ENCODE results near the gene SERPINH1.

The SERPINH1 gene

DNA sequence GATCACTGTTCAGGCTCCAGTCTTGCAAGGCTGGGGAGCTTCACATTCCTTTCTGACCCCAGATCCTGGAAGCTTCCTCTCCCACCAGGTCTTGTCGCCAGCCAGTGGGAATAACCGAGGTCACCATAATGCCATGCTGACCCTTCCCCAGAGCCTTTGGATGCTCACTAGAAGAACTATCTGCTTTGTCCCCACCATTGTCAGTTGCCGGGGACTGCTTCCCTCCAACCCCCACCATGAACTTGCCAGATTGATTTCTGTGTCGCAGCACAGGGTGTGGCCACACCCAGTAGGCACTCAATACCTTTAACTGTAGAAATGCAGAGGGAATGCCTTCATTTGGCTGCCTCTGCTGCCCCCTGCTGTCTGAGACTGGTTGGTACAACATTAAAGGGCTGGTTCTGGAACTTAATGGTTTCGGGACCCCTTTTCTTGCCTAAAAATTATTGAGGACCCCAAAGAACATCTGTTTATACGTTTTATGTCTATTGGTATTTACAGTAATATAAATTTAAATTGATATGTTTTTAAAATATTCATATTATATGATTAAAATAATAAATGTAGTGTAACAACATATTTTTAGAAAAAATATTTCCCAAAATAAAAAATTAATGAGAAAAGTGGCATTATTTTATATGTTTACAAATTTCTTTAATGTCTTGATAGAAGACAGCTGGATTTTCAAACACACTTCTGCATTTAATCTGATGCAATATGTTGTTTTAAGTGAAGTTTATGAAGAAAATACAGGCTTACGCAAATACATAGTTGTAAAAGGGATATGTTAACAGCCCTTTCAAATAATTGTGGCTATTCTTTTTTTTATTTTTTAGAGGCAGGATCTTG is 29.6 kb upstream of the SERPINH1 start:
- TF ChIP-seq, protein P1, sequence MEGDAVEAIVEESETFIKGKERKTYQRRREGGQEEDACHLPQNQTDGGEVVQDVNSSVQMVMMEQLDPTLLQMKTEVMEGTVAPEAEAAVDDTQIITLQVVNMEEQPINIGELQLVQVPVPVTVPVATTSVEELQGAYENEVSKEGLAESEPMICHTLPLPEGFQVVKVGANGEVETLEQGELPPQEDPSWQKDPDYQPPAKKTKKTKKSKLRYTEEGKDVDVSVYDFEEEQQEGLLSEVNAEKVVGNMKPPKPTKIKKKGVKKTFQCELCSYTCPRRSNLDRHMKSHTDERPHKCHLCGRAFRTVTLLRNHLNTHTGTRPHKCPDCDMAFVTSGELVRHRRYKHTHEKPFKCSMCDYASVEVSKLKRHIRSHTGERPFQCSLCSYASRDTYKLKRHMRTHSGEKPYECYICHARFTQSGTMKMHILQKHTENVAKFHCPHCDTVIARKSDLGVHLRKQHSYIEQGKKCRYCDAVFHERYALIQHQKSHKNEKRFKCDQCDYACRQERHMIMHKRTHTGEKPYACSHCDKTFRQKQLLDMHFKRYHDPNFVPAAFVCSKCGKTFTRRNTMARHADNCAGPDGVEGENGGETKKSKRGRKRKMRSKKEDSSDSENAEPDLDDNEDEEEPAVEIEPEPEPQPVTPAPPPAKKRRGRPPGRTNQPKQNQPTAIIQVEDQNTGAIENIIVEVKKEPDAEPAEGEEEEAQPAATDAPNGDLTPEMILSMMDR (conservative IDR thresholded peaks at IDR 0.05), result peak; percentile 93

DNA sequence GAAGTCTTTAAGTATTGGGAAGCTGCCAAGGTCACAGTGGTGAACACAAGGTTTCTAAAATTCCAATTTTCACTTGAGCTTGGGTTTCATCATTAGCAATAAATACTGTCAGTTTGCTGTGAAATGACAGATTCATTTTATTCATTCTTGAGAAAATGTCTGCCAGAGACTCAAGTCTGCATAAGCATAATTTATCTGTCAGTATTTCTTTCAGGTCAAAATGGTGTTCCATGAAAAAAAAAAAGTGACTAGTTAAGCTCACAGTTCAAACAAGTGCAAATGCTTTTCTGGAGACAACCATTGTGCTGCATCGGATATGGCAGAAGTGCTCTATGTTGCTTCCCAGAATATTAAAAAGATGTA is 28.2 kb upstream of the SERPINH1 start:
- TF ChIP-seq, protein P1 (conservative IDR thresholded peaks at IDR 0.05), result no peak

More for the DNA sequence above, 29.6 kb upstream of the SERPINH1 start:
- H3K27ac ChIP-seq, result no peak overlapping the region

DNA sequence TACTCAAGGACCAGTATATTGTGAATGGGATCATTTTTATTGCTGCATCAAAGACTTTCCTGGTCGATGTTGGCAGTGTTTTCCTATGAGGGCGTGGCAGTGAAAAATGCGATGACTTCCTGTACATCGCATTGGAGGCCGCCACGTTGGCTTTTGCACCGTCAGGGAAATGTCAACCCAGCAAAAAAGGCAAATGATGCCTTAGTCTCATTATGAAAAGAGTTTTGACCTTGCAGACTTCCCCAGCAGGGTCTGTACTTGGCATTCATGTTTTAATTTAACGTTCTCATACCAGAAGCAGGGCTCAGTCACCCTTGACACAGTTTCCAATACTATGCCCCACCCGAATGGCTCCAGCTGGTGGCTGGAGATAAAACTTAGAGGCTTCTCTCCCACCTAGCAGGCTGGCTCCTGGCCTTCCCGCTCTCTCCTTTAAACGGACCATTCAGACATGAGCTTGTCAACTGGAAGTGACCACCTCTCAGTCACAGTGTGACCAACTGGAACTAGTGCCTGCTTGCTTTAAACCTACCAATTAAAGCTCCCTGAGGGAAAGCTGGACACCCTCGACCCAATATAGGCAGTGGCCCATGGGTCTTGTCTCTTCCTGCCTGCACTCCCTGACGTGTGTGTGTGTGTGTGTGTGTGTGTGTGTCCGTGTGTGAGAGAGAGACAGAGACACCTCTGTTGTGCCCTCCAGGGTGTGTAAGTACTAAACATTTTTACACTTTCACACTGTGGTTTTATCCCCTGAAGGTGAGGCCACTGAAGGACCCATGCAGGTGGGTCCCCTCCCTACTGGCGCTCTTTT is 27.6 kb upstream of the SERPINH1 start:
- TF ChIP-seq, protein P1 (conservative IDR thresholded peaks at IDR 0.05), result no peak
- no peak overlapping the region for H3K27ac ChIP-seq

More for the DNA sequence above, 28.2 kb upstream of the SERPINH1 start:
- no peak overlapping the region for H3K27ac ChIP-seq

DNA sequence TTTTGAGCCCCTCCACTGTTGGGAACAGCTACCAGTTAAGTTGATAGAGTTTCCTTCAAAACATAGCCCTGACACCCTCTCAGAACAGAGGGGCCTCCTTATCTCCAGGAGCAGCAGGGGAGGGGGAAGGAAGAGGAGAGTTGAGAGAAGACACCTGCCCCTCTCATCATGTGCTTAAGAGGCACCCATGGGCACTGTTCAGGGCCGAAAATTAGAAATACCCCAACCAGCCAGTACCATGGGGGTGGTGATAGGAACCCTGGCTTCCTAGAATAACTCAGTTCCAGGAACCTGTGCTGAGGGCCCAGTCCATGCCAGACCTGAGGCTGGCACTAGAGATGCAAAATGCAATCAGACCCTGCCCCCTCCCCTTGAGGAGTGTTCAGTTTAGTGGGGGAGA is 27.0 kb upstream of the SERPINH1 start:
- no peak overlapping the region for H3K27ac ChIP-seq
- TF ChIP-seq, protein P1 (conservative IDR thresholded peaks at IDR 0.05), result no peak

DNA sequence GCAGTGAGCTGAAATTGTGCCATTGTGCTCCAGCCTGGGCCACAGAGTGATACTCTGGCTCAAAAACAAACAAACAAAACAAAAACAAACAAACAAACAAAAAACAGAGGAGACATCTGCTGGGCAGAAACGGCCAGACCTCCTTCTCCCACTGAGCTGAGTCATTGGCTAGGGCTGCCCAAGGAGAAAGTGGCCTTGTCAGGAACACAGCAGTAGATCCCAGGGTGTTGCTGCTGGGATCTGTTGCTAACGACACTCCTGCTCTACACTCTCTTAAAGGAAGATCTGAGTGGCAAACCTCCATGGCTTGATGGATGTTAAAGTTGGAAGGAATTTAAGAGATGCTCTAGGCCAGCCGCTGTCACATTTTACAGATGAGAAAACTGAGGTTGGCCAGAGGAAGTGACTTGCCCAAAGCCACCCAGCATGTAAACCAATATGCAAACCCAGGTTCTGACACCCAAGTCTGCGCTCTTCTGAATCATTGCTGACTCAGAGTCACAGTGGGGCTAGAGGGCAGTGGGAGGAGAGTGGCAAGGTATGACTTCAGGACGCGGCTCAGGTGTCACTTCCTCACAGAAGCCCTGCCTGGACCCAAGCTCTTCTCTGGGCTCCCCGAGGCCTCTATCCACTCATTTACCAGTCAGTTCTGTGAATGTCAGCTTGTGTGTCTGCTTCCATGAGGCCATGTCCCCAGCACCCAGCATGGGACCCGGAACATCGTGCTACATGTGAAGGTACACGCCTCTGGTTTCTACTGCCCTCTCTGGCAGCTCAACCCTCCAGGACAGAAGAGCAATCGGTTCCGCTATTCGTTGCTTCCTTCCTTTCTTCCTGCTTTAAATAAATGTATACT is 25.0 kb upstream of the SERPINH1 start:
- H3K27ac ChIP-seq, result no peak overlapping the region
- TF ChIP-seq, protein P1 (conservative IDR thresholded peaks at IDR 0.05), result no peak

DNA sequence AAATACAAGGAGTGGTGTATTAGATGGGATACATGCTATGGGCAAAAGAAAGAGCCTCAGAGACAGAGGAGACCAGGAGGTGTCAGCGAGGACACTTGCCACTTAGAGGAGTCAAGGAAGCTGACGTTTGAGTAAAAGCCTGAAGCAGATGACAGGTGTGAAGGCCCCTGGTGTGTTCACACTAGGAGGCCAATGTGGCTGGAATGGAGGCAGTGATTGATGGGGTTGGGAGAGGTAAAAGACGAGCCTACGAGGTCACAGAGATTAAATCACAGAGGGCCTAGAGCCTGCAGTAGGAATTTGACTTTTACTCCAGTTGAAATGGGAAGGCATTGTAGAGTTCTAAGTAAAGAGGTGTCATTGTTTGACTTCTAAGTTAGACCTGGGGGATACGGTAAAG is 24.3 kb upstream of the SERPINH1 start:
- TF ChIP-seq, protein P1 (conservative IDR thresholded peaks at IDR 0.05), result no peak
- H3K27ac ChIP-seq, result no peak overlapping the region

Measured in VCaP (cell line).